MCF 10A (cell line): ENCODE results near the gene COLEC11. TPM values are rescaled to one million over a fixed set of nuclear protein-coding genes. Genes with fewer than 3 reads are reported as not detected.
"Not testable (repeated sequence)": the region's sequence is repeated elsewhere in the genome, so short reads cannot be mapped to it uniquely, and the experiment has no call there.

Experiments
- BruUV-seq: library from RNA; stranded (reverse); fragments of 400-500 nt; replicated peaks from 2 replicates; lab custom pipeline; 2021; lab: Mats Ljungman, UMichigan
- CTCF ChIA-PET: fragments of 300-600 bp; sonication (Branson Sonifier 250); formaldehyde crosslinking; extraction: SDS; loops from one replicate; lab custom pipeline; 2021; ENCODE audit warnings: antibody characterized with exemption, inconsistent platforms; lab: Yijun Ruan, JAX
- POLR2A ChIA-PET: fragments of 300-600, 350-650 bp; sonication (Branson Sonifier 250); formaldehyde crosslinking; extraction: SDS; loops from one replicate; lab custom pipeline; 2020; ENCODE audit warnings: antibody characterized with exemption, inconsistent platforms; lab: Yijun Ruan, JAX
- DNase-seq: peaks from one replicate; pipeline ENCODE4 v3.0.0-alpha.2; 2018; ENCODE audit not compliant: unreplicated experiment
- H3K27ac Mint-ChIP-seq: one replicate; pipeline ENCODE4 v1.8.0; 2022; ENCODE audit warnings: mild to moderate bottlenecking, low read depth, mixed read lengths; ENCODE audit not compliant: unreplicated experiment
- H3K27me3 Mint-ChIP-seq: one replicate; pipeline ENCODE4 v1.8.0; 2022; ENCODE audit warnings: mixed read lengths; ENCODE audit not compliant: insufficient read depth, unreplicated experiment
- H3K36me3 Mint-ChIP-seq: one replicate; pipeline ENCODE4 v1.8.0; 2022; ENCODE audit warnings: mild to moderate bottlenecking, moderate library complexity, mixed read lengths; ENCODE audit not compliant: insufficient read depth, unreplicated experiment
- H3K4me1 Mint-ChIP-seq: one replicate; pipeline ENCODE4 v1.8.0; 2022; ENCODE audit warnings: mixed read lengths; ENCODE audit not compliant: insufficient read depth, unreplicated experiment
- H3K4me3 Mint-ChIP-seq: one replicate; pipeline ENCODE4 v1.8.0; 2022; ENCODE audit warnings: mild to moderate bottlenecking, moderate library complexity, mixed read lengths; ENCODE audit not compliant: unreplicated experiment
- H3K9me3 Mint-ChIP-seq: one replicate; pipeline ENCODE4 v1.8.0; 2022; ENCODE audit warnings: mixed read lengths; ENCODE audit not compliant: unreplicated experiment
- CTCF ChIP-seq: fragments of 200-600 bp; IDR thresholded peaks from one replicate; pipeline ENCODE4 v1.8.0; 2022; ENCODE audit warnings: antibody characterized with exemption, mild to moderate bottlenecking; ENCODE audit not compliant: unreplicated experiment
- intact Hi-C: fragments of 100-400 bp; cut with micrococcal nuclease; formaldehyde crosslinking; loops from 2 replicates; pipeline ENCODE4 v1.14.1; 2022
- total RNA-seq: library from RNA; stranded (reverse); gene quantifications from 2 replicates; pipeline ENCODE4 v1.2.3, GENCODE V29; 2022

COLEC11 gene
- total RNA-seq, 1 experiment from 2014 or later = not detected

- Mint-ChIP-seq H3K27me3 (no peaks in the 10 kb centered on the region), H3K36me3 (peaks cover 18% of the 10 kb centered on the region), H3K9me3 (no peaks in the 10 kb centered on the region), H3K4me1 (peaks cover 10% of the 10 kb centered on the region), H3K4me3 (no peak overlapping the region), H3K27ac (no peak overlapping the region)
- DNase-seq = no peak
- CTCF ChIA-PET = interaction anchor here (0.8 kb wide), 1 partner anchor 11 kb away, joined by 3 read pairs; no protein-coding TSS in a partner anchor
- POLR2A ChIA-PET = interaction anchor here (0.7 to 1.2 kb wide), 3 partner anchors 12 to 186 kb away, joined by 3 read pairs; partner anchors contain the start of gene EIPR1
- TF ChIP-seq CTCF = no peak
- intact Hi-C loops = no loop called here
- no TSS peak for BruUV-seq
These were observed 31.4 kb upstream of the COLEC11 start for GRCh38 chr2:3563521-3563976.

GRCh38 chr2:3565117-3565516 lies 29.8 kb upstream of the COLEC11 start:
- intact Hi-C loops = no loop called here
- BruUV-seq = no TSS peak

DNA sequence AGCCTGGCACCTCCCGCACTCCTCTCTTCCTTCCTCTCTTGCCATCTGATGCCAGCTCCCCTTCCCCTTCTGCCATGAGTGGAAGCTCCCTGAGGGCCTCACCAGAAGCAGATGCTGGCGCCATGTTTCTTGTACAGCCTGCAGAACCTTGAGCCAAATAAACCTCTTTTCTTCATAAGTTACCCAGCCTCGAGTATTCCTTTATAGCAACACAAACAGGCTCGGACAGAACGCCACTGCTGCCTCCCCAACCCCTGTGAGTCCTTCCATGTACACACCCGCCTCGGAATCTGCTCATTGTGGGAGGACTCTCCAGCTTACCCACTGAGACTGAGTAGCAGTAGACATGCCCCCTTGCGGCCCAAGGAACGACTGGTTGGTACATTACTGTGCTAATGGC lies 28.1 kb upstream of the COLEC11 start:
- ChIA-PET CTCF (no interaction called here), POLR2A (no interaction called here)
- no peak for TF ChIP-seq CTCF
- intact Hi-C loops = no loop called here
- Mint-ChIP-seq H3K36me3 (peaks cover 10% of the 10 kb centered on the region), H3K4me3 (no peak overlapping the region), H3K27me3 (no peaks in the 10 kb centered on the region), H3K27ac (no peak overlapping the region), H3K9me3 (no peaks in the 10 kb centered on the region), H3K4me1 (peaks cover 5% of the 10 kb centered on the region)
- no TSS peak for BruUV-seq
- DNase-seq = no peak

More at GRCh38 chr2:3565117-3565516, 29.8 kb upstream of the COLEC11 start:
- no peak for TF ChIP-seq CTCF
- no peak overlapping the region for H3K27ac Mint-ChIP-seq
- peaks cover 18% of the 10 kb centered on the region for H3K36me3 Mint-ChIP-seq
- CTCF ChIA-PET = interaction anchor here (0.6 to 0.7 kb wide), 3 partner anchors 13 to 1027 kb away, joined by 3 to 4 read pairs (median 4); no protein-coding TSS in a partner anchor
- no peak overlapping the region for H3K4me3 Mint-ChIP-seq
- H3K27me3 Mint-ChIP-seq = no peaks in the 10 kb centered on the region
- H3K4me1 Mint-ChIP-seq = peaks cover 5% of the 10 kb centered on the region
- no peak for DNase-seq
- POLR2A ChIA-PET = no interaction called here
- H3K9me3 Mint-ChIP-seq = no peaks in the 10 kb centered on the region

DNA sequence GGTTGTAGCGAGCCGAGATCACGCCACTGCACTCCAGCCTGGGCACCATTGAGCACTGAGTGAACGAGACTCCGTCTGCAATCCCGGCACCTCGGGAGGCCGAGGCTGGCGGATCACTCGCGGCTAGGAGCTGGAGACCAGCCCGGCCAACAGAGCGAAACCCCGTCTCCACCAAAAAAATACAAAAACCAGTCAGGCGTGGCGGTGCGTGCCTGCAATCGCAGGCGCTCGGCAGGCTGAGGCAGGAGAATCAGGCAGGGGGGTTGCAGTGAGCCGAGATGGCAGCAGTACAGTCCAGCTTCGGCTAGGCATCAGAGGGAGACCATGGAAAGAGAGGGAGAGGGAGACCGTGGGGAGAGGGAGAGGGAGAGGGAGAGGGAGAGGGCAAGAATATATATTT lies 25.3 kb upstream of the COLEC11 start:
- CTCF ChIA-PET, BruUV-seq, intact Hi-C loops, H3K4me1 Mint-ChIP-seq, POLR2A ChIA-PET, H3K9me3 Mint-ChIP-seq, H3K36me3 Mint-ChIP-seq, H3K27ac Mint-ChIP-seq, H3K4me3 Mint-ChIP-seq, DNase-seq, H3K27me3 Mint-ChIP-seq: not testable (repeated sequence)
